Smooth muscle cell of the brain vasculature (primary cell): ENCODE results near the gene UBTD2.

Experiments used
- DNase-seq: peaks from one replicate; pipeline ENCODE4 v3.0.0-alpha.2; 2012; ENCODE audit warnings: low read depth, low spot score

The UBTD2 gene

GRCh38 chr5:172171118-172171517 lies 112.4 kb downstream of the UBTD2 start:
- no peak for DNase-seq

DNA sequence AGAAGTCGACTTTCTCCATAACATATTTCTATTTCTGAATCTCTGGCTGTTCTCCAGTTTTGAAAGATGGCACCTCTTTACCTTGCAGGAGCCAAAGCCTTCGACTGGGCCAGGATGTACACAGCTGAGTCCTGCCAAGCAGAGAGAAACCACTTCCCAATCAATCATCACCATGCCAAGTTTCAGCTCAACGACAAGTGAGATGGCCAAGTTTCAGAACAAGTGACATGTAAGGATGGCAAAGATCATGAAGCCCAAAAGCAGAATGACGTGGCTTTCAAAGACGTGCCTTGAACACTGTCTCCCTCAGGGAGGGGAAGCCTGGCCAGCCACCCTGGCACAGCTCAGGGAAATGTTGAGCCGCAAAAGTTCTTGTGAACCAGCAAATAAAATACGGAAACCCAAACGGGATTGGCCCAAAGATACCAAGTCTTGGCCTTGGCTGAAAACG lies 113.3 kb downstream of the UBTD2 start:
- DNase-seq = no peak

GRCh38 chr5:172169216-172169615 lies 114.3 kb downstream of the UBTD2 start:
- DNase-seq = no peak

DNA sequence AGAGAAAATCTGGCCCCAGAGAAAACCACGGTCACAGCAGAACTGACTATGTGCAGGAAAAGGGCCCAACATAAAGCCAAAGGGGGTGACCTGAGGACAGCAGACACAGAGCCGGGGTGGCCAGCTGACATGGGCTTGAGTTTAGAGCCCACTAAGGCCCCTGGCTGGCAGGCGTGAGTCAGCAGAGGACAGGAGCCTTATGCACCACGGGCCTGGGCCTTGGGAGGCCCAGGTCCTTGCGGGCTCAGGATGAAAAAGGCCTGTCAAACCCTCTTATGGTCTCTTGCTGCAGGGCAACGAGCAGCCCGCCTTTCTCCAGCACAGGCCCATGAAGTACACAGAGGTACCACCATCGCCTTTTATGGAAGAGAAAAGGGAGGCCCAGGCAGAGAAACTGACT lies 115.3 kb downstream of the UBTD2 start:
- no peak for DNase-seq

GRCh38 chr5:172167895-172168294 lies 115.7 kb downstream of the UBTD2 start:
- DNase-seq = no peak

DNA sequence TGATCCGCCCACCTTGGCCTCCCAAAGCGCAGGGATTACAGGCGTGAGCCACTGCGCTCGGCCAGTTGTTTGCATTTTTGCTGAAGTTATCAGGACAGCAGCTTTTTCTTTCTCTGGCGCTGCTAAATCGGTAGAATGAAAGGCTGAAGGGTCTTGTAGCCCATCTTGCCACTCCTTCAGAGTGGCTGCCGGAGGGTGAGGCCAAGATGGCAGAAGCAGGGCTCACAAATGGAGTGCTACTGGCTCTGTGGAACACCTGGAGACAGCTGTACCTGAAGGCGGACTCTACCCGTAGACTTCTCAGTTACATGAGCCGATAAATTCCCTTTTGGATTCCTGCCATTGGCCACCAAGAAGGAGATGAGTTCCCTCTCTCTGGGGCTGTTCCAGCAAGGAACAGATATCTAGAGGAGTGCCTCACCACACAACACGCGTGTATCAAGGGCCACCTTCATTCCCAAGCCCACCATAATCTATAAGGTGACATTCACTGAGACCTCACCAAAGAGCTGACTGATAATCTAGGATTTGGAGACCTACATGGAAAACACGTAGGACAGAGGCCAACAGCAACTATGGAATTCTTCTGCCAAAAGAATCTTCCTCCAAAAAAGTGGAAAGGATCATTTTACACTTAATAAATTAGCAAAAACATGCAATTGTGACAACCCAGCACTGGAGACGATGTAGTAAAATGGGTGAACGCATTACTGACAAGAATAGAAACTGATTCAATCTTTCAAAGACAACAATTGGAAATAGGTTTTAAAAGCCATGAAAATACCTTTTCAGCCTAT lies 117.3 kb downstream of the UBTD2 start:
- no peak for DNase-seq

DNA sequence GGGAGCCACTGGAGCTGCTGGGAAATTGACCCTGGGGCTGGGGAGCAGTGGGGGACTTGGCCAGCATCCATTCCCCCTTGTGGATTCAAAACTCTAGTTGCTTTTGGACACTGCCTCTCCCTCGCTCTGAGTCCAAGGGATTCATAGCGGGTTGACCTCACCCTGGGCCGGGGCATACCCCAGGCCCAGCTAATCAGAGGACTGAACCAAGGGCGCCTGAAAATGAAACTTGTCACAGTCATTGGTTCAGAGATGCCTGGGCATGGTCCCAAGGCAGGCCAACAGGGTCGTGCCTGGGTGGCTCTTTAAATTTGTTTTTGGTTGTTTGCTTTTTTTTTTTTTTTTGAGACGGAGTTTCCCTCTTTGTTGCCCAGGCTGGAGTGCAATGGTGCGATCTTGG lies 118.1 kb downstream of the UBTD2 start:
- no peak for DNase-seq

- DNase-seq = no peak
Measured at GRCh38 chr5:172164769-172165212, 118.8 kb downstream of the UBTD2 start.

GRCh38 chr5:172163346-172163745 lies 120.2 kb downstream of the UBTD2 start:
- DNase-seq = no peak

DNA sequence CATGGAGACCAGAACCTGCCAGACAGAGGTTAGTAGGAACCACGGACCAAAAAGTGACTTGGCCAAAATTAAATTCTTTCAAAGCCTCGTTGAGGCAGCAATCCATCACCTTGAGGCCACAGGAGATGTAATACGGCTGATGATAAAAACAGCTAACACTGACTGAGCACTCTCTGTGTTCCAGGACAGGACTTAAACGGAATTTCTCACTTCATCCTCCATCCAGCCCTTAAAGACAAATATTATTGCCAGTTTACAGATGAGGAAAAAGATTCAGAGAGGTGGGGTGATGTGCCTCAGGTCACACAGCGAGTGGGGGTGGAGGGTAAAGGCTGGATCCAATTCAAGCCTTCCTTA lies 120.6 kb downstream of the UBTD2 start:
- no peak for DNase-seq

GRCh38 chr5:172162323-172162986 lies 121.1 kb downstream of the UBTD2 start:
- no peak for DNase-seq

DNA sequence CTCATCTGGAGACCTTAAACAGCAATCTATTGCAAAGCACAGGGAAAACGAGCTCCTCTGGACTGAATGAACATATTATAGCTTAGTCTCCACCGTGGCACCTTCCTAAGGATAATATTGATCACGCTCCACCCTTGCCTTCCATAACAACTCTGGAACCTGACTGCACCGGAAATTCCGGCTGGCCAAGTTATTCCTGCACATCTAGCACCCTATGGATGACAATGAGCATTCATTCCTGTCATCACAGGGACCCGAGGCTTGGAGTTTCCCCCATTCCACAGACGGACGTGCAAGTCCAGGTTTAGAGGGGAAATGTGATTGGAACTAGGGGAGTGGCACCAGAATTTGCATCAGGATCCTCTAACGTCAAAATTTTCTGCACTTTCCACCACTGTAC lies 123.1 kb downstream of the UBTD2 start:
- no peak for DNase-seq
